Activated T-cell treated with anti-CD3 and anti-CD28 coated beads, Interleukin-2, amount 50 U/mL, for 4 hours (primary cell): ENCODE measurements around the gene PPIB. TPM values are rescaled to one million over a fixed set of nuclear protein-coding genes. Genes with fewer than 3 reads are reported as not detected.
A peak's percentile ranks its signal among the peaks of the same experiment; 100 is the strongest.

Experiments used
- ATAC-seq, 2 donors: fragments of 200-7000 bp; cut with Tn5 transposase; one replicate each; pipeline ENCODE4 v1.10.0; 2021
- DNase-seq: peaks from one replicate; pipeline ENCODE4 v3.0.0-alpha.2; 2020
- H3K27me3 Mint-ChIP-seq: one replicate; pipeline ENCODE4 v1.8.0; 2021; ENCODE audit warnings: low read depth, mixed read lengths
- H3K36me3 Mint-ChIP-seq: one replicate; pipeline ENCODE4 v1.8.0; 2022; ENCODE audit warnings: mixed read lengths; ENCODE audit not compliant: insufficient read depth
- H3K4me1 Mint-ChIP-seq: one replicate; pipeline ENCODE4 v1.8.0; 2021; ENCODE audit warnings: low read depth, mixed read lengths
- H3K4me3 Mint-ChIP-seq: one replicate; pipeline ENCODE4 v1.8.0; 2021; ENCODE audit warnings: mild to moderate bottlenecking, moderate library complexity, mixed read lengths
- H3K9me3 Mint-ChIP-seq: one replicate; pipeline ENCODE4 v1.8.0; 2021; ENCODE audit warnings: mixed read lengths
- total RNA-seq, 3 donors: library from RNA; stranded (reverse); gene quantifications; one replicate each; pipeline ENCODE4 v1.2.1, GENCODE V29; 2021

The PPIB gene
- total RNA-seq, 3 donors from 2014 or later, result 411 to 479 (median 433) TPM

DNA sequence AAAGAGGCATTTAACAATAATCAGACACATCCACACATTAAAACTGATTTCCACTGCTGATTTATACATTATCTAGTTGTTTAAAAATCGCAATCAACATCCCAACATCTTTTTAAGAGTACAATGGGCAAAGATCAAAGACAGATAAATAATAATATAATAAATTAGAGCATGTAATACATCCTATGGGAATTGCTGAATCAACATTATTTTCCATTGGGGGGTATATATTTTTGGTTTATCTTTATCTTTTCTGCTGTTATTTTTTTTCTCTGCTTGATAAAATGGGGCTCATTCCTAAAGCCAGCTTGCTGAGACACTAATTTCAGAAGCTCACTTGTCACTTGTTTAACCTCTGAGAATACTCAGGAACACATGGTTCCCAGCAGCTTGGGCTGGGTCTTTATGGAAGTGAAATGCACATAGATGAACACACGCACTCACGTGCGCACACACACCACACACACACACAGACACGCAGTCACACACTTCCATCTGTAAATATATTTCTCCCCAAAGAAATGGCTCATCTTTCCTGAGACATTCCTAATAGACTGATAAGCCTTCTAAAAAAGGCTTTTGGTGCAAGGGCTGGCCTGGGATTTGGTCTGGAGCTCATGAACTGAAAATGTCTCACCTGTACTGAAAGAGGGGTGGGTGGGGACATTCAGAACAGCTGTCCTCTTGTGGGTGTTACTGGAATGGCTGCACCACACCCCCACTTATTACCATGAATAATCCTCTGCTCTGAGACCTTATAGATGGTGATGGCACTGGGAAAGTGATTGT is 3.5 kb upstream of the PPIB start:
- H3K4me3 Mint-ChIP-seq, result no peak overlapping the region
- ATAC-seq, result no peak

DNA sequence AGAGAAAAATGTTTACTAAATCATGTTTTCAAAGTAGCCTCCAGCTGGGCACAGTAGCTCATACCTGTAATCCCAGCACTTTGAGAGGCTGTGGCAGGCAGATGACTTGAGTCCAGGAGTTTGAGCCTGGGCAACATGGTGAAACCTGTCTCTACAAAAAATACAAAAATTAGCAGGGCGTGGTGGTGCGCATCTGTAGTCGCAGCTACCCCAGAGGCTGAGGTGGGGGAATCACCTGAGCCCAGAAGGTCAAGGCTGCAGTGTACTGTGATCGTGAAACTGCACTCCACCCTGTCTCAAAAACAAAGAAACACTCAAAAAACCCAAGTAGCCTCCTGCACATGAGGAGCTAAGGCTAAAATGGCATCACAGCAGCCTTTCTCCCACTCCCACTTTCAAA is 1.6 kb upstream of the PPIB start:
- Mint-ChIP-seq H3K4me3 (no peak overlapping the region), H3K9me3 (no peaks in the 10 kb centered on the region), H3K4me1 (peaks cover 34% of the 10 kb centered on the region), H3K27me3 (no peaks in the 10 kb centered on the region), H3K36me3 (peaks cover 16% of the 10 kb centered on the region)
- no peak for DNase-seq
- no peak for ATAC-seq

More for the DNA sequence above, 3.5 kb upstream of the PPIB start:
- H3K27me3 Mint-ChIP-seq, result no peaks in the 10 kb centered on the region
- DNase-seq, result no peak
- H3K36me3 Mint-ChIP-seq, result peaks cover 15% of the 10 kb centered on the region
- H3K4me1 Mint-ChIP-seq, result peaks cover 24% of the 10 kb centered on the region
- no peaks in the 10 kb centered on the region for H3K9me3 Mint-ChIP-seq

DNA sequence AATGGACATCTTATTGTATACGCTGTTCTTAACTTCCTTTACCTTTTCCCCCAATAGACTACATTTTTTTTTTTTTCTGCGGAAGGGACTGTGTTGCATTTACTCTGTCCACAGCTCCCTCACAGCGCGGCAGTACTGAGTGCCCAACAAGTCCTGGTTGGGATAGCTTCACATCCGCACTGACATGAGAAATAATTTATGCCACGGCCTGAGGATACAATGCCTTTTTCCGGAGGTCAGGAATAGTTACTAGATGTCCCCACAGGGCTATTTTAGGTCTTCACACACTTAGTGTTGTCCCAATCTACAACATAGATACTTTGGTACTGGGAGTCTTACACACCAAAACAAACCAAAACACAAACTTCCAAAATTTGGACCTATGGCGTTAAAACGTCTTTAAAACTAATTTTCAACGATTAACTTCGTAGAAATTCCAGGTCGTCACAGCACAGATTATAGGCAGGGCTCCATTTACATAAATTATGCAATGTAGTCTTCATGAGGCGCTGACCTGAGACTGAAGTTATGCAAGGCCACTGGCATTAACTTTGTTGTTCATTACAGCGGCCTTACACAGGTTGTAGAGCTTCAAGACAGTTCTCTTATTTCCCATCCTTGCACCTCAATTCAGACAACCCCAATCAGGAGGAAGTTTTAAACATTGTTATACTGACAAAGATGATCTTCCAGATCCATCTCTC is 989 bp upstream of the PPIB start:
- Mint-ChIP-seq H3K9me3 (no peaks in the 10 kb centered on the region), H3K4me1 (peaks cover 37% of the 10 kb centered on the region), H3K36me3 (peaks cover 19% of the 10 kb centered on the region), H3K4me3 (peak overlapping the region; percentile 81), H3K27me3 (no peaks in the 10 kb centered on the region)
- no peak for DNase-seq
- no peak for ATAC-seq

DNA sequence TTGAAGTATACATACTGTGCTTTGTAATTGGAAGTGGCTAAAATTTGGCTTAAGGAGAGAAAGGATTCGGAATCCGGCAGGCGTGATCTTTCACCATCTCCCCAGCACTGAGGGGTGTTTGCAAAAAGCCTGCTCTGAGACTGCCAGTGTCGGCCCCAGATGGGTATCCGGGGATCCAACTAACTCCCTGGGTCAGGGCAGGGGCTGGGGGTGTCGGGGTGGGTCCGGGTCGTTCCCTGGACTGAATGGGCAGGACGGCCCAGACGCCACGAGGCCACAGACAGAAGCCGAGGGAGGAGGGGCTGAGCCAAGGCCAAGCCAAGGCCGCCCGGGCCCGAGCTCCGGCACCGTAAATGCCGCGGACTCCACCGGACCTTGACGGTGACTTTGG is 349 bp downstream of the PPIB start:
- H3K27me3 Mint-ChIP-seq, result no peaks in the 10 kb centered on the region
- no peak for DNase-seq
- peaks cover 48% of the 10 kb centered on the region for H3K4me1 Mint-ChIP-seq
- no peaks in the 10 kb centered on the region for H3K9me3 Mint-ChIP-seq
- peak overlapping the region; percentile 93 for H3K4me3 Mint-ChIP-seq
- H3K36me3 Mint-ChIP-seq, result peaks cover 29% of the 10 kb centered on the region
- peak; percentile 11 to 14 for ATAC-seq

DNA sequence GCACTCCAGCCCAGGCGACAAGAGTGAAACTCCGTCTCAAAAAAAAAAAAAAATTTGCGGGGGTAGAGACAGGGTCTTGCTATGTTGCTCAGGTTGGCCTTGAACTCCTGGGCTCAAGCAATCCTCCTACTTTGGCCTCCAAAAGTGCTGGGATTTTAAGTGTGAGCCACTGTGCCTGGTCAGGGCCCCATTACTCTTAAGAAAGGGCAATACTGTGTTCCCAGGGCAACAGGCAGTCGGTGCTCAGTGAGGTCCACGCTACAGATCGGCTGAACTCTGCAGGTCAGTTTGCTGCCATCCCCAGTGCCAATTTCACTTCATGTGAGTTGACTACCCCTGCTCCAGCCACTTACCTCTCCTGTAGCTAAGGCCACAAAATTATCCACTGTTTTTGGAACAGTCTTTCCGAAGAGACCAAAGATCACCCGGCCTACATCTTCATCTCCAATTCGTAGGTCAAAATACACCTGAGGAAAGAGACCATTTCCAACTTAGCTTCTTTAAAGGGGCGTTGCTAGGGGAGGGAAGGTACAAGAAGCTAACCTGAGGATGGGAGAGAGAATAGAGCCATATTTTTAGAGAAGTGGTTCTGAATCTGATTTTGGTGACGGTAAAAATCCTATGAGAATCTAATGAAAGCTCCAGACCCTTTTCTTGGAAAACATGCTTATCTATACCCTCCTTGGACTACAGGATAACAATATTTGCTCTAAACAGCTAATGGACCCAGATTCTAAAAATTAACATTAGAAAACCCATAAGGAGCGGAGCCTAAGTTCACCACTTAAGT is 939 bp downstream of the PPIB start:
- H3K36me3 Mint-ChIP-seq, result peaks cover 34% of the 10 kb centered on the region
- no peaks in the 10 kb centered on the region for H3K9me3 Mint-ChIP-seq
- H3K27me3 Mint-ChIP-seq, result no peaks in the 10 kb centered on the region
- H3K4me1 Mint-ChIP-seq, result peaks cover 45% of the 10 kb centered on the region
- ATAC-seq, result no peak
- DNase-seq, result no peak
- peak overlapping the region; percentile 93 for H3K4me3 Mint-ChIP-seq

DNA sequence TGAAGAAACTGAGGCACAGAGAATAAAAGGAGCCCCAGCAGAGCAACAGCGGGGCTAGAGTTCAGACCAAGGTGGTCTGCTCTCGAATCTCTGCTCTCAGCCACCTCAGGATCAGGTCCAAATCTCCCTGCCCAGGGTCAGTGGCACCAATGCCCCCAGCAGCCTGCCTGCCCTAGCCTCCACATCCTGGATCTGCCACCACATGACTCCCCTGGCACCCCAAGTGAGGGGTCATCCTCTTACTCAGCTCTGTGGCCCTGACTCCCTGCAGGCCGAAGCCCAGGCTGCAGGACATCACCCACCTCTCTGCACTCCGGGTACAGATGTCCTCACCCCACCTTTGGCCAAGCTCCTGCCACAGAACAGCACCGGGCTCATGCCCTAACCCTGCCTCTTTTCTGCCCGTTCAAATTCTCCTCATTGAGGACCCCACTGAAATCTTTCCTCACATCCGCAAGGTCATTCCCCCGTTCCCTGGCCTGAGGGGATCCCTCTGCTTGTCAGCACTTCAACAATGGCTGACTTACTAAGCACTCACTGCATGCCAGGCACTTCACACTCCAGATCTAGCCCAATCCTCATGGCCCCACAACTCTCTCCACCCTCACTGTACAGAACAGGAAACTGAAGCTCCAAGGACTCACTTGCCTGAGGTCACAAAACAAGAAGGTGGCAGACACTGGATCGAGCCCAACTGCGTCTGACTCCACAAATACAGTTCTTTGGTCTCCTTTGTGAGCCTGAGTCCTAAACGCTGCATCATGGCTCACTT is 4.3 kb downstream of the PPIB start:
- no peaks in the 10 kb centered on the region for H3K27me3 Mint-ChIP-seq
- H3K36me3 Mint-ChIP-seq, result peaks cover 46% of the 10 kb centered on the region
- peaks cover 38% of the 10 kb centered on the region for H3K4me1 Mint-ChIP-seq
- DNase-seq, result no peak
- no peak for ATAC-seq
- H3K9me3 Mint-ChIP-seq, result no peaks in the 10 kb centered on the region
- peak overlapping the region; percentile 14 for H3K4me3 Mint-ChIP-seq

DNA sequence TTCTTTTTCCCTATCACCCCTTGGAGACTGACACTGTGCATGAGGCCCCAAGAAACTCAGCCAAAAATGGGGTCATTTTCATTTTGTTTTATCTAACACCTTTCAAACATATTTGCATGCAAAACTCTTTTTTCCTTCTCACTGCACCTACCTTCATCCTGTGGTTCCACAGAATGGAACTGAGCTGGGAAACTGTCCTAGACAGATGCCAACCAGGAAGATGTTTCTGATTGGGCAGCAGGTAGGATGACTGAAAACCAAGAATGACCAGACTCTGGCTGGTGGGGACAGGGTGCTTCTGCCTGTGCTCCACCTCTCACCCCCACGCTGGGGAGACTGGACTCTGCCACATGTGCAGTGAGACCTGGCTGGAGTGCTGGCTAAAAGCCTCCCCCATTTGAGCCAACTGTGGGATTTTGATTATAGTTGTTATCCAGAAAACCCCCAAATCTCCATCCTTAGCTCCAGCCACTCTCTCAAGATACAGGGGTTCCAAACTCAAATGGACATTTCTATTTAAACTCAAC is 5.2 kb downstream of the PPIB start:
- no peak for ATAC-seq
- Mint-ChIP-seq H3K4me3 (no peak overlapping the region), H3K9me3 (no peaks in the 10 kb centered on the region), H3K27me3 (peaks cover 4% of the 10 kb centered on the region), H3K4me1 (peaks cover 37% of the 10 kb centered on the region), H3K36me3 (peaks cover 46% of the 10 kb centered on the region)
- no peak for DNase-seq

DNA sequence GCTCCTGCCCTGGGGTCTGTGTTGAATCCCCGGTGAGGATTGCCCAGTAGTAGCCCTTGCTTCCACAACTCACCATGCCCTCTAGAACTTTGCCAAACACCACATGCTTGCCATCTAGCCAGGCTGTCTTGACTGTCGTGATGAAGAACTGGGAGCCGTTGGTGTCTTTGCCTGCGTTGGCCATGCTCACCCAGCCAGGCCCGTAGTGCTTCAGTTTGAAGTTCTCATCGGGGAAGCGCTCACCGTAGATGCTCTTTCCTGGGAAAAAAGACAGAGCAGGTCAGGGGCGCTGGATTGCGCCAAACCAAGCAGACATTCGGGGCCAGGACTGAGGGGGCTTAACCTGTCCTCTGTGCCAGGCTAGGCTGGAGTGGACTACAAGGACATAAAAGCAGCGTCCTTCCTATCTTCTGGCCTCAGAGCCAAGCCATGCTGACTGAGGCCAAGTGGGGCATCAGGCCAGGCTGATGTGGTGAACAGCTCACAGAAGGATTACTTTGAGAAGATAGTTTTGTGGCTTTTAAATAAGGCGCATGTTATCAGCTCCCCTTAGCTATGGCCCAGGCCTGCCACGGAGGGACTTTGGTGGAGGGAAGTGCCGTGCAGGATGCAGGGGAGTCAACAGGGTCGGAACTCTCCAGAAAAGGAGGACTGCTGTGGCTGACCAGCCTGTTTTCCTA is 6.0 kb downstream of the PPIB start:
- Mint-ChIP-seq H3K27me3 (peaks cover 8% of the 10 kb centered on the region), H3K4me3 (no peak overlapping the region), H3K4me1 (peaks cover 33% of the 10 kb centered on the region), H3K36me3 (peaks cover 41% of the 10 kb centered on the region), H3K9me3 (no peaks in the 10 kb centered on the region)
- DNase-seq, result no peak
- no peak for ATAC-seq

DNA sequence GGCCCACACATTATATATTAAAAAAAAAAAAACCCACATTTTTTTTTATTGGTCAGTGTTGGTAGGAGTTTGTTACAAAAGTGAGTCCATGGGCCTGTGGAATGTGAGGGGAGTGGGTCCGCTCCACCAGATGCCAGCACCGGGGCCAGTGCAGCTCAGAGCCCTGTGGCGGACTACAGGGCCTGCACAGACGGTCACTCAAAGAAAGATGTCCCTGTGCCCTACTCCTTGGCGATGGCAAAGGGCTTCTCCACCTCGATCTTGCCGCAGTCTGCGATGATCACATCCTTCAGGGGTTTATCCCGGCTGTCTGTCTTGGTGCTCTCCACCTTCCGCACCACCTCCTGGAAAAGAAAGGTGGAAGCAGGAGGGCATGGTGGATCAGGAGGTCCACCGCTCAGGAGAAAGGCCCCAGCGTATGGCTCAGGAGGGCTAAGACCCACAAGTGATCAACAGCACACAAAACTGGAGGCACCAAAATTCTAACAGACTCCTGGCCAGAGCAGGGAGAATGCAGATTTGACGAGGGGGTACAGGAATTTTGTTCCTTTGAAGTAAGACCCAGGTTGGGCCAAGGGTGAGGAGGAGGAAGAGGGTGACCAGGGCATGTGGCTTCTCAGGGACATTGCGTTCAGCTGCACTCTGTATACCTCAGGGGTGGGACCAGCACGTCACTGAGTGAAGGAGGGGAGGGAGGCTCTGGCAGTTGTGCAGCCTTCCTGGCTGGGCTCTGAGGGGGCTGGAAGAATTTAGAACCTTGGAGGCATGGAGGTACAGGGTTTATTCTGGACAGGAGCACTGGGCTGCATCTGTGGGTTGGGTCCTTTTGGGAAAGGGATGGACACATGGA is 6.8 kb downstream of the PPIB start:
- ATAC-seq, result no peak
- Mint-ChIP-seq H3K27me3 (peaks cover 9% of the 10 kb centered on the region), H3K4me3 (no peak overlapping the region), H3K9me3 (no peaks in the 10 kb centered on the region), H3K4me1 (peaks cover 30% of the 10 kb centered on the region), H3K36me3 (peaks cover 40% of the 10 kb centered on the region)
- no peak for DNase-seq

DNA sequence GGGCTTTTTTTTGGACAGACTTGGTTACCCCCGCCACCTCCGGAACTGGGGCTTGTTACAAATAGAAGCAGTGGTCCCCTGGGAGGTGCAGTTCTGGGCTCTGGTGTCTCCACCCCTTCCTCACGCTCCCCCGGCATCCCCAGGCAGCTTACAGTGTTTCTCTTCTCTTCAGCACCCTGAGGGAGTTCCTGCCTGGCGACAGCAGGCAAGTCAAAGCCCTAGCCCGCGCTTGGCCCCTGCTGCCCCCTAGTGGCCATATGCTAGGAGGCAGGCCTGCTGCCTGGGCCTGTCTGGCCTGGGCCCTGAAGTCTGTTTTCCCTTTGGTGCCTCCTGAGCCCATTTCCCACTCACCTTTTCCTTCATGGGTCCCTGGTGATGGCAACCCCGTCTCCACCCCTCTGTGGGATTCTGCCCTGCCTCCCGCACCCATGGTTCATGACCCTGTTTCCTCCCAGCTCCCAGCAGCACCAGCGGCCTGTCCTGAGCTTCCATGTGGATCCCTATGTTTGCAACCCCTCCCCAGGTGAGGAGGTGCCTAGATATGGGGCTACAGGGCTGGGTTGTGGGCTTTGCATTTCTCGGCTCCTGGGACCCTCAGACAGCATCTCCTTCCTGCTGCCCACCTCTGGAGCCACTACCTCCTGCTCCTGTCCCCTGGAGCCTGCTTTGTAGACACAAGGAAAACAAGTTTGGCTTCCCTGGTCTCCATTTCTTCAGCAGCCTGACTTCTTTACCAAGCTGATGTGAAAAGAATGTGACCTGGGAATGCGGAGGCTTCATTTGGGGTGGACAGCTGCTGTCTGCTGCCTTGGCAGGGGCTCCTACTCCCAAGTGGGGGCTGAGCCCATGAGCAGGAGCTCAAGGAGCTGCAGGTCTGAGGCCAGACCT is 9.1 kb downstream of the PPIB start:
- Mint-ChIP-seq H3K9me3 (no peaks in the 10 kb centered on the region), H3K4me1 (peaks cover 29% of the 10 kb centered on the region)

DNA sequence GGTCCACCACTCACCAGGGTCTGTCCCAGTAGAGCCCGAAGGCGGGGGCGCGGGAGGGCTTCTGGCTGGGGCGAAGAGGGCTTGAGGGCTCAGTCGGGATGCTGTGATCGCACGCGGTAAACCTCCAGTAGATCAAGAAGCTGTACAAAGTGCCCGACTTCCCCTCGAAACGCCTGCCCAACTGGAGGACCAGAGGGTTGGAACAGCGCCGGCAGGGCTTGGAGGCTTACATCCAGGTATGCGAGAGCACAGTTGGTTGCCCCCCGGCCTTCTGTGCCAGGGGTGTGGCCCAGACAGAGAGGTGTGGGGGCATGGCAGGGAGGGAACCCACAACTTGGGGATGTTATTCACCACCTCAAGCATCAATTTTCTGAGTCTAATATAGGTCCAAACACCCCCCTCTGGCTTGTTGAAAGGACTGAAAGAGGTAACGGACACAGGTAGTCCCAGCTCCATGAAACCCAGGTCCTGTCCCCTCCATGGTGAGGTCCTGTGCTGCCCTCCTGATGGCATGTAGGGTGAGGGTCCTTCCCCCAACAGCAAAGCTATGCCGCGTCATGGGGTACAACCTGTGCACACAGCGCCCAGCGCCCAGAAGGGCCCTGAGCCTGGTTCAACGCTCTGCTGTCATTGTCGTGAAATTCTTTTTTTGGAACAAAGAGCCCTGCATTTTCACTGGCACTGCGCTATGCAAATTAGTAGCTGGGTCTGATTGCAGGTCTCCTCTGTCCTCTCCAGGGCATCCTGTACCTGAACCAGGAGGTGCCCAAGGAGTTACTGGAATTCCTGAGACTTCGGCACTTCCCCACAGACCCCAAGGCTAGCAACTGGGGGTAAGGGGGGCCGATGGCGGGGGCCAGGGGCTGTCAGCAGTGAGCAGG is 10.1 kb downstream of the PPIB start:
- Mint-ChIP-seq H3K4me1 (peaks cover 20% of the 10 kb centered on the region), H3K27me3 (peaks cover 11% of the 10 kb centered on the region), H3K36me3 (peaks cover 19% of the 10 kb centered on the region), H3K4me3 (peak overlapping the region; percentile 63), H3K9me3 (no peaks in the 10 kb centered on the region)
- no peak for ATAC-seq
- DNase-seq, result no peak

More for the DNA sequence above, 9.1 kb downstream of the PPIB start:
- Mint-ChIP-seq H3K36me3 (peaks cover 26% of the 10 kb centered on the region), H3K4me3 (peak overlapping the region; percentile 63), H3K27me3 (peaks cover 11% of the 10 kb centered on the region)
- ATAC-seq (peak; percentile 89), DNase-seq (peak; percentile 93)
